ENCODE results near the gene MYO3B.

Gene MYO3B

GRCh38 chr2:170143045-170143717 is 34.8 kb upstream of the MYO3B start:
- DNase-seq (ENCODE audit: low read depth) = no peak
- TF ChIP-seq, protein P1, sequence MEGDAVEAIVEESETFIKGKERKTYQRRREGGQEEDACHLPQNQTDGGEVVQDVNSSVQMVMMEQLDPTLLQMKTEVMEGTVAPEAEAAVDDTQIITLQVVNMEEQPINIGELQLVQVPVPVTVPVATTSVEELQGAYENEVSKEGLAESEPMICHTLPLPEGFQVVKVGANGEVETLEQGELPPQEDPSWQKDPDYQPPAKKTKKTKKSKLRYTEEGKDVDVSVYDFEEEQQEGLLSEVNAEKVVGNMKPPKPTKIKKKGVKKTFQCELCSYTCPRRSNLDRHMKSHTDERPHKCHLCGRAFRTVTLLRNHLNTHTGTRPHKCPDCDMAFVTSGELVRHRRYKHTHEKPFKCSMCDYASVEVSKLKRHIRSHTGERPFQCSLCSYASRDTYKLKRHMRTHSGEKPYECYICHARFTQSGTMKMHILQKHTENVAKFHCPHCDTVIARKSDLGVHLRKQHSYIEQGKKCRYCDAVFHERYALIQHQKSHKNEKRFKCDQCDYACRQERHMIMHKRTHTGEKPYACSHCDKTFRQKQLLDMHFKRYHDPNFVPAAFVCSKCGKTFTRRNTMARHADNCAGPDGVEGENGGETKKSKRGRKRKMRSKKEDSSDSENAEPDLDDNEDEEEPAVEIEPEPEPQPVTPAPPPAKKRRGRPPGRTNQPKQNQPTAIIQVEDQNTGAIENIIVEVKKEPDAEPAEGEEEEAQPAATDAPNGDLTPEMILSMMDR (conservative IDR thresholded peaks at IDR 0.05; ENCODE audit: low read depth, low read length) = no peak
- no peak overlapping the region for H3K4me3 ChIP-seq (ENCODE audit: low read length)

DNA sequence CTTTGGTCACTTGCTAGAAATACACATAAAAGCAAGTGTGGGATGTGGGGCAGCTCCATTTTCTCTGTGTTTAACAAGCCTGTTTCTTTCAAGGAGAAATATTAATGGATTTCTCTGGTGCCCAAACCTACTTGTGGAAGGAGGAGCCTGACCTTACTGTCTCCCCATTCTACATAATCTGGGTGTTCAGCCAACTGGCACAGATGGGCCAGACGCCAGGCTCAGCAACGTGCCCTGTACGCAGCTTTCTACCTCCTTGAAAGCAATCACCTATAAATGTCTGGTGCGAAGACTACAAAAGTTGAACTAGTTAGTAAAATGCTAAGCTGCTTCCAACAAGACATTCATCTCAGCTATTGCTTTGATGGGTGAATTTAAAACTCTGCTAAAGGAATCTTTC is 33.2 kb upstream of the MYO3B start:
- no peak overlapping the region for H3K4me3 ChIP-seq (ENCODE audit: low read length)
- TF ChIP-seq, protein P1 (conservative IDR thresholded peaks at IDR 0.05; ENCODE audit: low read depth, low read length) = no peak
- DNase-seq (ENCODE audit: low read depth) = no peak

GRCh38 chr2:170145191-170145590 is 32.8 kb upstream of the MYO3B start:
- H3K4me3 ChIP-seq (ENCODE audit: low read length) = no peak overlapping the region
- no peak for DNase-seq (ENCODE audit: low read depth)
- TF ChIP-seq, protein P1 (conservative IDR thresholded peaks at IDR 0.05; ENCODE audit: low read depth, low read length) = no peak

DNA sequence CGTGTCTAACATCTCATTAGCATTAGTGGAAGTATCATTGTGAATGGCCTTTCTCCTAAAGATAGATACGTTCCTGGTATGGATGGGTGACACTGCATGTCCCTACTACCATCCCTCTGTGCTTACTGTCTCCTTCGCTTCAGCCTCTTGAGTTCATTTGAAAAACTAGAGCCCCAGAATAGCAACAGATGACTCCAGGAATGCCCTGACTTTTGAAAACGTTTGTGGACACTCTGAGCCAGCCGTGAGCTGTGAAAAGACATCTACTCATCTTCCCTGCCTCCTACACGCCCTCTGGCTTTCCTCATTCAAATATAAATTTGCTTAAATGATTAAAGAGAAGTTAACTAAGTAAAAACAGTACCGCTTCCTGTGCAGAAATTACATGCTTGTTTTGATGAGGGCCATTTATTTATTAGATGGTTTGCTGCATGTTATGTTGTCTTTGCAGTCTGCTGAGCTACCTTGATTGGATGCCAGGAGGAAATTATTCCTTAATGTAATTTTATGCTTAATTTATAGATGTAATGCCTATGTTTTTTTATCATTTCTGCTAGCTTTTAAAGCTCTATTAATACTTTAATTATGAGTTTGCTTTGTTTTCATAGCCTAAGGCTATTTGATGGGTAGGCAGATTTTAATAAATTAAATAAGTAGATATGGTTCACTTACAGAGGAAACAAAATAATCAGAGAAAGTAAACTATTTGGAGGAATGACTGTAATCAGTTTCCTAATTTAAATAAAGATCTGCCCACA is 32.1 kb upstream of the MYO3B start:
- no peak overlapping the region for H3K4me3 ChIP-seq (ENCODE audit: low read length)
- DNase-seq (ENCODE audit: low read depth) = no peak
- TF ChIP-seq, protein P1 (conservative IDR thresholded peaks at IDR 0.05; ENCODE audit: low read depth, low read length) = no peak

GRCh38 chr2:170146784-170147183 is 31.2 kb upstream of the MYO3B start:
- TF ChIP-seq, protein P1 (conservative IDR thresholded peaks at IDR 0.05; ENCODE audit: low read depth, low read length) = no peak
- no peak overlapping the region for H3K4me3 ChIP-seq (ENCODE audit: low read length)
- DNase-seq (ENCODE audit: low read depth) = no peak

- H3K4me3 ChIP-seq (ENCODE audit: low read length) = no peak overlapping the region
- no peak for DNase-seq (ENCODE audit: low read depth)
- TF ChIP-seq, protein P1 (conservative IDR thresholded peaks at IDR 0.05; ENCODE audit: low read depth, low read length) = no peak
These were observed 30.4 kb upstream of the MYO3B start for GRCh38 chr2:170147576-170147975.

DNA sequence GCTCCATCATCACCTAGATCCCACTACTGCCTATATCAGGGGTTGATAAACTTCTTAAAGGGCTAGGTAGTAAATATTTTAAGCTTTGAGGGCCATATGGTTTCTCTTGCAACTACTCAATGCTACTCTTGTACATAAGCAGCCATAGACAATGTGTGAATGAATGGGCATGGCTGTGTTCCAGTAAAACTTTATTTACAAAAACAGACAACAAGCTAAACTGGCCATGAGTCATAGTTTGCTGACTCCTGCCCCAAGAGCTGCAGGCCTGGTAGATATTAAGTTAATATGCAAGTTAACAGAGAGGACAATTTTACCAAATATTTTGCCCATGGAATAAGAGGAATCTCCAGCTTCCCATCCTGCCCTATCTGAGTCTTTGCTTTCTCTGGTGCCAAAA is 29.8 kb upstream of the MYO3B start:
- TF ChIP-seq, protein P1 (conservative IDR thresholded peaks at IDR 0.05; ENCODE audit: low read depth, low read length) = no peak
- DNase-seq (ENCODE audit: low read depth) = no peak
- H3K4me3 ChIP-seq (ENCODE audit: low read length) = no peak overlapping the region

Measured in retinal pigment epithelial cell (primary cell).